ENCODE results near the gene ST6GAL2.

ST6GAL2 gene

GRCh38 chr2:106863387-106863786 lies 22.6 kb downstream of the ST6GAL2 start:
- no peak for DNase-seq

GRCh38 chr2:106859498-106859897 lies 26.5 kb downstream of the ST6GAL2 start:
- no peak for DNase-seq

- DNase-seq = no peak
These were observed 27.2 kb downstream of the ST6GAL2 start for GRCh38 chr2:106858810-106859209.

GRCh38 chr2:106857882-106858478 lies 28.0 kb downstream of the ST6GAL2 start:
- no peak for DNase-seq

- no peak for DNase-seq
These were observed 32.3 kb downstream of the ST6GAL2 start for GRCh38 chr2:106853631-106854030.

- DNase-seq = no peak
These were observed 34.0 kb downstream of the ST6GAL2 start for GRCh38 chr2:106851881-106852501.

GRCh38 chr2:106851087-106851874 lies 34.7 kb downstream of the ST6GAL2 start:
- no peak for DNase-seq

- no peak for DNase-seq
These were observed 36.7 kb downstream of the ST6GAL2 start for GRCh38 chr2:106849253-106849652.

- no peak for DNase-seq
These were observed 38.6 kb downstream of the ST6GAL2 start for GRCh38 chr2:106847366-106847765.

- no peak for DNase-seq
These were observed 40.3 kb downstream of the ST6GAL2 start for GRCh38 chr2:106845716-106846115.

GRCh38 chr2:106843910-106844250 lies 42.1 kb downstream of the ST6GAL2 start:
- peak; percentile 74 for DNase-seq

- DNase-seq = peak; percentile 74
These were observed 42.7 kb downstream of the ST6GAL2 start for GRCh38 chr2:106843001-106843909.

- DNase-seq = peak; percentile 87
These were observed 43.9 kb downstream of the ST6GAL2 start for GRCh38 chr2:106841886-106842645.

- DNase-seq = no peak
These were observed 45.1 kb downstream of the ST6GAL2 start for GRCh38 chr2:106840818-106841217.

- DNase-seq = peak; percentile 18
These were observed 45.9 kb downstream of the ST6GAL2 start for GRCh38 chr2:106839849-106840595.

- DNase-seq = no peak
These were observed 52.7 kb downstream of the ST6GAL2 start for GRCh38 chr2:106833256-106833655.

GRCh38 chr2:106831816-106832569 lies 54.0 kb downstream of the ST6GAL2 start:
- DNase-seq = no peak

GRCh38 chr2:106831241-106831640 lies 54.7 kb downstream of the ST6GAL2 start:
- no peak for DNase-seq

GRCh38 chr2:106830191-106830590 lies 55.8 kb downstream of the ST6GAL2 start:
- no peak for DNase-seq

GRCh38 chr2:106828119-106828518 lies 57.8 kb downstream of the ST6GAL2 start:
- no peak for DNase-seq

- DNase-seq = no peak
These were observed 58.8 kb downstream of the ST6GAL2 start for GRCh38 chr2:106827158-106827557.

All from NCI-H345 (cell line).